Stimulated activated CD4-positive, alpha-beta T cell treated with anti-CD3 and anti-CD28 coated beads, Interleukin-2, amount 100 ng/mL, for 48 hours (primary cell): ENCODE data around the gene DENND2C.

Source experiments
- DNase-seq, 2 donors: peaks; one replicate each; pipeline ENCODE4 v3.0.0-alpha.2; 2020

Gene DENND2C

GRCh38 chr1:114540821-114541220 is 129.0 kb downstream of the DENND2C start:
- DNase-seq = no peak

GRCh38 chr1:114540272-114540671 is 129.6 kb downstream of the DENND2C start:
- DNase-seq = no peak

- no peak for DNase-seq
These were observed 133.8 kb downstream of the DENND2C start for GRCh38 chr1:114536043-114536442.

- DNase-seq = no peak
These were observed 134.4 kb downstream of the DENND2C start for GRCh38 chr1:114535401-114535800.
